ENCODE measurements around the gene ERVH48-1.
"Not testable (repeated sequence)": the region's sequence is repeated elsewhere in the genome, so short reads cannot be mapped to it uniquely, and the experiment has no call there.

The ERVH48-1 gene

GRCh38 chr21:42887326-42887725, 38.1 kb downstream of the ERVH48-1 start:
- H3K27me3 ChIP-seq, result no peaks in the 10 kb centered on the region
- no peaks in the 10 kb centered on the region for H3K9me3 ChIP-seq
- H3K27ac ChIP-seq, result no peak overlapping the region
- peaks cover 2% of the 10 kb centered on the region in 2 experiments for H3K4me1 ChIP-seq (ENCODE audit: control insufficient read depth in 1 of 2, insufficient read depth in 1 of 2, low read depth in 1 of 2, low read length in 1 of 2)
- no peak overlapping the region for H3K4me3 ChIP-seq (ENCODE audit: low read depth in 1 of 2, low read length in 1 of 2)
- no peak for TF ChIP-seq CTCF (IDR thresholded peaks at IDR 0.05)
- no peaks in the 10 kb centered on the region for H3K36me3 ChIP-seq

DNA sequence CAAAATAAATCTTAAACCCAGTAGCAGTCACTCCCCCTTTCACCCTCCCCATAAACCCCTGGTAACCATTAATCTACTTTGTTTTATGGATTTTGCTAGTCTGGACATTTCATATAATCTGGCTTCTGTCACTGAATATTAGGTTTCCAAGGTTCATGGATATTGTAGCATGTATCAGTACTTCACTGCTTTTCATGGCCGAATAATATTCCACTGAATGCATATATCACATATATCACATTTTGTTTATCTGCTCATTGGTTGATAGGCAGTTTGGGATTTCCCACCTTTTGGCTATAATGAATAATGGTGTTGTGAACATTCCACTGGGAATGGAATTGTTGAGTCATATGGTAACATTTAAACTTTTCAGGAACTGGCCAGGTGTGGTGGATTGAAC, 41.5 kb downstream of the ERVH48-1 start:
- peaks cover 15 to 16% of the 10 kb centered on the region in 2 experiments for H3K4me1 ChIP-seq (ENCODE audit: control insufficient read depth in 1 of 2, insufficient read depth in 1 of 2, low read depth in 1 of 2, low read length in 1 of 2)
- no peak overlapping the region for H3K4me3 ChIP-seq (ENCODE audit: low read depth in 1 of 2, low read length in 1 of 2)
- no peaks in the 10 kb centered on the region for H3K36me3 ChIP-seq
- no peak overlapping the region for H3K27ac ChIP-seq
- no peaks in the 10 kb centered on the region for H3K27me3 ChIP-seq
- no peak for TF ChIP-seq CTCF (IDR thresholded peaks at IDR 0.05)
- no peaks in the 10 kb centered on the region for H3K9me3 ChIP-seq

DNA sequence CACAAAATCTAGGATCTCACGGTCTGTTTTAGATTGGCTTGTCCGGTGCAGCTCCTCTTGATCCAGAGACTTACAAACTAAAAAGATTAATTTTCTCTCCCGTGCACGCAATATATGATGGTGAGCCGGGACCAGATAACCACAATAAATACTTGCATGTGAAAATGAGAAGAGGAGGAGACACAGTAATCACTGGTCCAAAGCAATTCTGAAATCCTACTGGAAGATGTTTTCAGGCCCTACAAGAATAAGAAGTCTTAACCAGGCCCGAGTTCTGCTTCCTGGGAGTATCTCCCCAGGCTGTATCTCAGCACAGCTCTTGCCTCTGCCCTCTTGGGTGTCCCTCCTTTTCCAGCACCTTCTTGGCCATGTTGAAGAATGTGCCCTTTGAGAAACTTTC, 45.1 kb downstream of the ERVH48-1 start:
- H3K9me3 ChIP-seq, result no peaks in the 10 kb centered on the region

GRCh38 chr21:42878993-42879787, 46.2 kb downstream of the ERVH48-1 start, which contains the start of gene WDR4:
TSS of gene WDR4 (minus strand) at chr21:42879539. CDS start at chr21:42879495, 44 bp downstream.
- H3K4me3 ChIP-seq (ENCODE audit: low read depth in 1 of 2, low read length in 1 of 2), result peak within 1 kb of the TSS; percentile 63 to 92
- peak within 1 kb of the TSS; percentile 84 for H3K27ac ChIP-seq
- no peaks in the 10 kb centered on the region for H3K36me3 ChIP-seq
- peaks cover 23 to 25% of the 10 kb centered on the region in 2 experiments for H3K4me1 ChIP-seq (ENCODE audit: control insufficient read depth in 1 of 2, insufficient read depth in 1 of 2, low read depth in 1 of 2, low read length in 1 of 2)
- H3K9me3 ChIP-seq, result no peaks in the 10 kb centered on the region
- peak; percentile 48 for TF ChIP-seq CTCF (IDR thresholded peaks at IDR 0.05)
- no peaks in the 10 kb centered on the region for H3K27me3 ChIP-seq

More for the DNA sequence above, 45.1 kb downstream of the ERVH48-1 start:
- Histone ChIP-seq H3K27ac (peak overlapping the region; percentile 84), H3K4me1 (ENCODE audit: control insufficient read depth in 1 of 2, insufficient read depth in 1 of 2, low read depth in 1 of 2, low read length in 1 of 2) (peaks cover 23 to 25% of the 10 kb centered on the region in 2 experiments), H3K4me3 (ENCODE audit: low read depth in 1 of 2, low read length in 1 of 2) (peak overlapping the region; percentile 63 to 92), H3K27me3 (no peaks in the 10 kb centered on the region), H3K36me3 (no peaks in the 10 kb centered on the region)
- TF ChIP-seq CTCF (IDR thresholded peaks at IDR 0.05), result no peak

GRCh38 chr21:42878678-42878992, 46.8 kb downstream of the ERVH48-1 start:
- Histone ChIP-seq H3K27ac (peak overlapping the region; percentile 84), H3K4me3 (ENCODE audit: low read depth in 1 of 2, low read length in 1 of 2) (peak overlapping the region; percentile 63 to 92), H3K4me1 (ENCODE audit: control insufficient read depth in 1 of 2, insufficient read depth in 1 of 2, low read depth in 1 of 2, low read length in 1 of 2) (peaks cover 23 to 25% of the 10 kb centered on the region in 2 experiments), H3K36me3 (no peaks in the 10 kb centered on the region), H3K9me3 (no peaks in the 10 kb centered on the region), H3K27me3 (no peaks in the 10 kb centered on the region)
- no peak for TF ChIP-seq CTCF (IDR thresholded peaks at IDR 0.05)

DNA sequence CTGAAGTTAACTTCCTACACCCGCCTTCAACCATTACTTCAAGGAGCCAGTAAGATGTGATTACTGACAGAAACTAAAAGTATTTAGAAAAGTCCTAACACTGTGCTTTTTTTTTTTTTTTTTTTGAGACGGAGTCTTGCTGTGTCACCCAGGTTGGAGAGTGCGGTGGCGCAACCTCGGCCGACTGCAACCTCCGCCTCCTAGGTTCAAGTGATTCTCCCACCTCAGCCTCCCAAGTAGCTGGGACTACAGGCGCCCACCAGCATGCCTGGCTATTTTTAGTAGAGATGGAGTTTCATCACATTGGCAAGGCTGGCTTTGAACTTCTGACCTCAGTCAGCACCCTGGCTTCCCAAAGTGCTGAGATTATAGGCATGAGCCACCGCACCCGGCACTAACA, 49.6 kb downstream of the ERVH48-1 start:
- H3K27ac ChIP-seq; H3K4me3 ChIP-seq (ENCODE audit: low read depth in 1 of 2, low read length in 1 of 2); H3K27me3 ChIP-seq; H3K9me3 ChIP-seq: not testable (repeated sequence)
- peaks cover 23 to 24% of the 10 kb centered on the region in 2 experiments for H3K4me1 ChIP-seq (ENCODE audit: control insufficient read depth in 1 of 2, insufficient read depth in 1 of 2, low read depth in 1 of 2, low read length in 1 of 2)
- peaks cover 21% of the 10 kb centered on the region for H3K36me3 ChIP-seq
